ENCODE measurements around the gene EDA. TPM values are rescaled to one million over a fixed set of nuclear protein-coding genes. Genes with fewer than 3 reads are reported as not detected.

Gene EDA
- total RNA-seq, 1 donor from 2014 or later: 6.8 TPM

DNA sequence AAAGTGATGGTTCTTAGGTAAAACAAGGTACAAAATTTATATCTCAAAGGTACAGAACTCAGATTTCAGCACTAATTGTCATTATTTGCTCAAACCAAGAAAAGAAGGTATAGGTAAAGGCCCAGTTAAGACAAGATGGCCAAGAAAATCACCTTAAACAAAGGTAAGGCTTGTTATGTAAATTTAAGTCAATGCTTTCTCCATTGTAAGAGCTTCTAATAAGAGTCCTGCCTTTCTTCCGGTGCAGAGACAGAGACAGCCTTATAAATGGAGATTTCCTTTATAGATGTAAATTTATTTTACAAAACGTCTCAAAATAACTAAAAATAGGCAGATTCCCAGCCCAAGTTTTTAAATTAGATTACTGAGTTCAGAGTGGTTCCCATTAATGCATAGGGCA lies 89.9 kb downstream of the EDA start:
- Mint-ChIP-seq H3K36me3 (no peaks in the 10 kb centered on the region), H3K9me3 (peaks cover 10% of the 10 kb centered on the region), H3K27me3 (ENCODE audit: insufficient read depth, low read depth) (peaks cover 6% of the 10 kb centered on the region), H3K4me3 (no peak overlapping the region), H3K4me1 (no peaks in the 10 kb centered on the region), H3K27ac (no peak overlapping the region)
- Histone ChIP-seq H3K36me3 (no peaks in the 10 kb centered on the region), H3K4me1 (no peaks in the 10 kb centered on the region), H3K9me3 (ENCODE audit: low read depth) (no peaks in the 10 kb centered on the region), H3K27me3 (no peaks in the 10 kb centered on the region), H4K20me1 (ENCODE audit: low read depth) (no peaks in the 10 kb centered on the region), H3F3A (ENCODE audit: low read depth) (no peaks in the 10 kb centered on the region), H3K4me3 (no peak overlapping the region), H2AFZ (replicated peaks) (no peak overlapping the region), H3K9ac (no peak overlapping the region), H3K27ac (no peak overlapping the region), H3K4me2 (no peak overlapping the region), H3K79me2 (ENCODE audit: low read depth) (no peaks in the 10 kb centered on the region)
- TF ChIP-seq CTCF (IDR thresholded peaks at IDR 0.05) (no peak), EZH2 (IDR thresholded peaks at IDR 0.05) (no peak), EZH2phosphoT487 (IDR thresholded peaks at IDR 0.05) (no peak)
- no peak for DNase-seq (ENCODE audit: low spot score)

- Mint-ChIP-seq H3K27ac (no peak overlapping the region), H3K27me3 (ENCODE audit: insufficient read depth, low read depth) (no peaks in the 10 kb centered on the region), H3K4me1 (no peaks in the 10 kb centered on the region), H3K9me3 (peaks cover 31% of the 10 kb centered on the region), H3K4me3 (no peak overlapping the region), H3K36me3 (no peaks in the 10 kb centered on the region)
- Histone ChIP-seq H3K79me2 (ENCODE audit: low read depth) (no peaks in the 10 kb centered on the region), H3K4me2 (no peak overlapping the region), H3K9me3 (ENCODE audit: low read depth) (peaks cover 15% of the 10 kb centered on the region), H3K4me1 (no peaks in the 10 kb centered on the region), H3K27ac (no peak overlapping the region), H3F3A (ENCODE audit: low read depth) (no peaks in the 10 kb centered on the region), H3K4me3 (no peak overlapping the region), H4K20me1 (ENCODE audit: low read depth) (no peaks in the 10 kb centered on the region), H2AFZ (replicated peaks) (no peak overlapping the region), H3K9ac (no peak overlapping the region), H3K27me3 (no peaks in the 10 kb centered on the region), H3K36me3 (peaks cover 3% of the 10 kb centered on the region)
- TF ChIP-seq EZH2phosphoT487 (IDR thresholded peaks at IDR 0.05) (no peak), EZH2 (IDR thresholded peaks at IDR 0.05) (no peak), CTCF (IDR thresholded peaks at IDR 0.05) (no peak)
- no peak for DNase-seq (ENCODE audit: low spot score)
Measured at GRCh38 chrX:69718102-69718501, 102.2 kb downstream of the EDA start.

DNA sequence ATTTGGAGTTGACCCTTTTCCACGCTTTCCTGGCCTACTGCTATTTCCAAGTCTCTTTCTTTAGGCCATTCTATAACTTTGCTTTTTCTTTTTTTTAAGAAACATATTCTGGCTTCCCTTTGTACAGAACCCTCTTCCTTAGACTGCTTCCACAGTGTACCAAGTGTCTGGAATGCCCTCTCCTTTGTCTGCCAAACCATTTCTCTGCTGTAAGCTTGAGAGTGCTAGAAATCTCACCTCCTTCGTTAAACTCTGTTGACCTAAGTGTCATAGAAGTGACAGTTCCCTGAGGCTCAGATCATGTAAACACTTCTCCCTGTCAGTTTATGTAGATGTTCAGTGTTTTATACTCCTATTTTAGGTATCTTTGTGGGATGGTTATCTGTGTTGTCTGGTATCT lies 108.4 kb downstream of the EDA start:
- H3K27me3 ChIP-seq: no peaks in the 10 kb centered on the region
- Mint-ChIP-seq H3K36me3 (no peaks in the 10 kb centered on the region), H3K27ac (no peak overlapping the region), H3K27me3 (ENCODE audit: insufficient read depth, low read depth) (no peaks in the 10 kb centered on the region), H3K4me3 (no peak overlapping the region), H3K9me3 (peaks cover 9% of the 10 kb centered on the region), H3K4me1 (no peaks in the 10 kb centered on the region)
- no peak for TF ChIP-seq CTCF (IDR thresholded peaks at IDR 0.05)
- TF ChIP-seq EZH2phosphoT487 (IDR thresholded peaks at IDR 0.05): no peak
- TF ChIP-seq EZH2 (IDR thresholded peaks at IDR 0.05): no peak
- no peaks in the 10 kb centered on the region for H3K79me2 ChIP-seq (ENCODE audit: low read depth)
- no peak for DNase-seq (ENCODE audit: low spot score)
- no peak overlapping the region for H3K4me3 ChIP-seq
- H3F3A ChIP-seq (ENCODE audit: low read depth): no peaks in the 10 kb centered on the region
- no peak overlapping the region for H3K27ac ChIP-seq
- H4K20me1 ChIP-seq (ENCODE audit: low read depth): no peaks in the 10 kb centered on the region
- H3K4me2 ChIP-seq: no peak overlapping the region
- no peaks in the 10 kb centered on the region for H3K36me3 ChIP-seq
- no peaks in the 10 kb centered on the region for H3K4me1 ChIP-seq
- H3K9ac ChIP-seq: no peak overlapping the region
- peaks cover 5% of the 10 kb centered on the region for H3K9me3 ChIP-seq (ENCODE audit: low read depth)
- H2AFZ ChIP-seq (replicated peaks): no peak overlapping the region
